ENCODE measurements around the gene MUC2.
A peak's percentile ranks its signal among the peaks of the same experiment; 100 is the strongest.

MUC2 gene

DNA sequence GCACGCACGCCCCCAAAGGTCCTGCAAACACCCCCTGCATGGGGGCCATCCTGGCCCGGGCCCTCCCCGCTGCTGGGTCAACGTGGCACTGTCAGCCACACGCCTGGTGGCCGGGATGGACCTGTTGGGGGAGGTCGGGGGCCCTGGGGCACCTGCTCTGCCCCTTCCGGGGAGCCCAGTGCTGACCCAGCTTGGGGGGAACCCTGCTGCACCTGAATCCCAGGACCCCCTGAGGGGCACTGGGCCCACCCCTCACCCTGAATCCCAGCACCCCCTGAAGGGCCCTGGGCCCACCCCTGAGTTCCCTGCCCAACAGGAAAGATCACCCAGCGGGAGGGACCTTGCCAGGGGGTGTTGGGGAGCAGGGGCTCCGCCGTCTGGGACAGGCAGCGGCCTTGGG lies 37.7 kb upstream of the MUC2 start:
- DNase-seq, result no peak

DNA sequence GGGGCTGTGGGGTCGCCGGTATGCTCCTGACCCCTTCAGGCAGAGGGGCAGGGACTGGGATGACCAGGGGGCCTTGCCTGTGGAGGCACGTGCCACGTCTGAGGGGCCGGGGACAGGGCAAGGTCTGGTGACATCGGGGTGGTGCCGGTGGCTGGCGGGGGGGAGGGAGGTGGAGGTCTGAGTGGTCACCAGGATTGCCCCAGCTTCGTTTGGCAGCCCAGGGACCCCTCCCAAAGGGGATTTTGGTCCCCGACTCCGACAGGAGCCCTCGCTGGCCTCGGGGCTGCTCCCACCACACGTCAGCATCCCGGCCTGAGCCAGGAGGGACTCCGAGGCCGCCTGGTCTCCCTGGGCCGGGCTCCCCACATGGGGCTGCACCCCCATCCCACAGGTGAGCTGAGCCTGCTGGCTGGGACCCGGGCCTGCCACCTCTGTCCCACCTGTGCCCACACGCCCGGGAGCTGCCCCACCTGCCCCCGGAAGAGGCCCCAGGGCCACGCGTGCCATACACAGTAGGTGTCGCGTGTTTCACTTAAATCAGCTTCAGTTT lies 37.1 kb upstream of the MUC2 start:
- DNase-seq, result no peak

DNA sequence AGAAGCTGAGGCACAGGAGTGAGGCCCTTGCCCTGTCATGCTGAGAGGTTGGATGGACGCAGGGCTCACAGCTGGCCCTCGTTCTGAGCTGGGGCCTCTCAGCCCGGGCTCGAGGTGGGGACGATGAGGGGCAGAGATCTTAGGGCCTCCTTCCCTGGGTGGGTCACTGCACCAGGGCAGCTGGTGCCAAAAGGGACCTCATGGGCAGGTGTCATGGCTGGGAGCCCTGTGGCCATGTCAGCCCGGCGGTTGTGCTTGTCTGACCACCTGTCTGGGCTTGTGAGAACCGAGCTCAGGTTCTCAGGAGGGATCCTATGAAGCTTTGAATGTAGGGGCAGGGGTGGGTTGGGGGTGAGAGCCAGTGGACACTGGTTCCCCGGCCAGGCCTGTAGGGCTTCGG lies 36.3 kb upstream of the MUC2 start:
- DNase-seq, result no peak

DNA sequence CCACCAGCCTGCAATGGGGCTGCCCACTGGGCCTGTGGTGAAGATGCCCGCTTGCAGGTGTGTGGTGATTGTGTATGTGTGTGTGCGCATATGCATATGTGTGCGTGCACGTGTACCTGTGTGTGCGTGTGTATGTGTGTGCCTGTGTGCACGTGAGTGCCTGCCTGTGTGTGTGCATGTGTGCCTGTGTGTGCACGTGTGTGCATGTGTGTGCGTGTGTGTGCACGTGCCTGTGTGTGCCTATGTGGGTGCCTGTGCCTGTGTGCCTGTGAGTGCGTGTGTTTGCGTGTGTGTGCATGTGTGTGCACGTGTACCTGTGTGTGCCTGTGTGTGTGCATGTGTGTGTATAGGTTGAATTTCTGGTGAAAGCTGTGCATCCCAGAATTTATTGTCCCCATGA lies 35.8 kb upstream of the MUC2 start:
- no peak for DNase-seq

DNA sequence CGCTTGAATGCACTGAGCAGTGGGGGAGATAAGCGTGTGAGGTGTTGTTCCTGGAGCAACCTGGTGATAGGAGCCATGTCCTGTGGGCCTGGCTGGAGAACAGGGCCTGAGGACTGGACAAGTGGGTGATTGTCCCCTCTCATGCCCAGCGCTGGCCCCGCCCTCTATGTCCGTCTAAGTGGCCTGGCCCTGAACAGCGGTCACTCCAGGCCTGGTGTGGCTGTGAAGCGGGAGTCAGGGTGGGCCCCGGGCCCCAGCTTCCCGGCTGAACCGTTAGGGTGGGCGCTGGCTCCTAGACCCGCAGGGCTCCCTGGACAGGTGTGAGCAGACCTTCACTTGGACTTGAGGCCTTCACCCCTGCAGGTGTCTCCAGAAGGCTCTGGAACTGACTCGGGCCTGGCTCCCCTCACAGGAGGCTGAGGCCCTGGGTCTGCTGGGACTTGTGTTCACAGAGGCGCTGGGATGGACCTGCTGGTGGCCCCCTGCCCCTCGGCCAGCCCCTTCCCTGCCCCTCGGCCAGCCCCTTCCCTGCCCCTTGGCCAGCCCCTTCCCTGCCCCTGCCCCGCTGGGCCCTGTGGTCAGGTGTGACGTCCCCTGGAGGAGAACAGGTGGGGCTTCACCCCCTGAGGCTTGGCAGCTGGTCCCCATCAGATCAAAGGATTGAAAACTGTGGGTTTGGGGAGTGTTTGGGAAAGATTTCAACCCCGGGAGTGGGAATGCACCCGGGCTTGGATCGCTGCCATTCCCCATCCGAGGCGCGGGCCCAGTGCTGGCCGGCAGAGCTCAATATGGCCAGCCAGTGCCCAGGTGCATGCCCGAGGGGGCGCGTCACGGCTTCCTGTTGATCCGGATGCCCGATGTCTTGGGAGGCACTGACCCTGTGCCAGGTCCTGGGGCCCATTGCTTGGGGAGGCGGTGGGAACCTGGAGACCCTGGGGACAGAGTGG lies 34.9 kb upstream of the MUC2 start:
- DNase-seq, result no peak

DNA sequence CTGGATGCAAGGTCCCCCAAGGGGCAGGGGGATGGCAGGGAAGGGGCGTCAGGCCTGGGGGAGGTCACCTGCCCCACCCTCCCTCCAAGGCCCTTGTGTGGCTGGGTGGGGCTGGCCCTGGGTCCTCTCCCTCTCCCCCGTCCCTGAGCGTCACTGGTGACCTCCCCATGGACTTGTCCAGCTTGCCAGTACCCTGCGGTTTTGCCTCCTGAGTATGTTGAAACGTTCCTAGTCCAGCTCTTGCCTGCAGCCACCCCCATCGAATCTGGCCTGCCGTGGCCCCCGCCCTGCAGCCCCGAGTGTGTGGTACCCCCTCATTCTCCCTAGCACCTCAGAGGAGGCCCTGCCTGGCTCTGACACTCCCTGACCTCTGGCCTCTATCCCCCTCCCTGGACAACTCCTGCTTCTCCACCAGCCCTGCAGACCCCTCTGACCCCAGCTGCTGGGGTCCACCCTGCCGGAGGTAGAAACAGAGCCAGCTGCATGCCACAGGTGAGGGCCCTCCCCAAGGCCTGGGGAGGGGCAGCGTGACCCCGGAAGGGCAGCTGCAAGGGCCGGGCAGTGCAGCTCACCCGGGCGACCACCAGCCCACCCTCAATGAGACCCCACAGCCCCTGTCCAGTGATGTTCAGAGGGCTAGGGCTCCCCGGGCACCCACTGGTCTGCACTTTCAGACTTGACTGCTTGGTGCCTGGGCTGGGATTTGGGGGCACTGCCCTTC lies 34.1 kb upstream of the MUC2 start:
- DNase-seq, result no peak

DNA sequence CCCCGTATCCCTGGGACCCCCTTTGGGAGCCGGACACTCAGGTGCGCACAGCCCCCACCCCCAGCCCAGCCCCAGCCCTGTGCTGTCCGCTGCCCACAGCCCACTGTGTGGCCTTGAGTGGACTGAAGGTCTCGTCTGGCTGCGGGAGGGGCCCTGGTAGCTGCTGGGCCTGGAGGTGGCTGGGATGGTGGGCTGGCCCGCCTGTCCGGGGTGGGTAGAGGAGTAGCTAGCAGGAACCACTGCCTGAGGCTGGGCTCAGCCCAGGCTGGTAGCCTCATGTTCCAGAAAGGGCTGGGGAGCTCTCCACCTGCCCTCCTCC lies 33.6 kb upstream of the MUC2 start:
- DNase-seq, result no peak

DNA sequence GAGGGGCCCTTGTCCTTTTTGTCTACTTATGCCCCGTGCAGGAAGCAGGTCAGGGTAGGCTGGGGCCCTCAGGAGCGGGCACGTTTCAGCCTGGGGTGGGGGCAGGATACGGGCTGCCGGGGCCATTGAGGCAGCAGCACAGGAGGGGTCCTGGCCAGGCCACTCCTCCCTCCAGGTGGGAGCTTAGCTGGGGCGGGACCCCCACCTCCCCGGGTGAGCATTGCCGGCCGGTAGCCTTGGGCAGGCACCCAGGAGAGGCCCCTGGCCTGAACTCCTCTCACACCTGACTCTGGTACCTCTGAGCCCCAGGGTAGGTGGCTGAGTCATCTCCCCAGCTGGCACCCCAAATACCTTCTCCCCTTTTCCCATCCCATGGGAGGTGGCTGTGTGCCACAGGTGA lies 33.2 kb upstream of the MUC2 start:
- DNase-seq, result no peak

DNA sequence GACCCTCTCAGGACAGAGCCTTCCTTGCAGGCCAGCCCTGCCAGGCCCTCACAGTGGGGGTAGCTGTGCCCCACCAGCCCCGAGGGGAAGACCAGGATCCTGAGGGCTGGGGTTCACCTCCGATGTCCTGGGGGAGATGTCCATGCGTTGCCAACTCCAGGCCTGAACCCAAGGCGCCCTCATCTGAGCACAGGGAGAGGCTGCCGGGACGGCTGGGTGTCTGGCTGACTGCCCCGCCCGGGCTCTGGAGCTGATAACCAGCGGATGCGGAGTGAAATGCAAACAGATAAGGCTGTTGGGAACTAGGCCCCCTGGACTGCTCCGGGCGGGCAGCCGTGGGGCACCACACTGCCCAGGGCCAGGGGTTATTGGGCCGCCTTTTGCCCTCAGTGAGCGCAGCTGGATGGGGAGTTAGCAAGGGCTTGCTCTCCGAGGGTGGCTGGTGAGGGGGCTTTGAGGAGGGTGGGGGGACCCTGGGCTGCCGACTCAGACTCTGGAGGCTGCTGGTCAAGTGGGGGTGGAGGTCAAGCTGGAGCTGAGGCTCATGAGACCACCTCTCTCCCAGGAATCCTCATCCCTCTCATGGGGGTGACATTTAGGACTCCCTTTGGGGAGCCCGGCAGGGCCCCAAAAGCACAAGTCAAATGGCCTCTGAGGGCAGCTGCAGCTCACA lies 32.6 kb upstream of the MUC2 start:
- DNase-seq, result no peak

DNA sequence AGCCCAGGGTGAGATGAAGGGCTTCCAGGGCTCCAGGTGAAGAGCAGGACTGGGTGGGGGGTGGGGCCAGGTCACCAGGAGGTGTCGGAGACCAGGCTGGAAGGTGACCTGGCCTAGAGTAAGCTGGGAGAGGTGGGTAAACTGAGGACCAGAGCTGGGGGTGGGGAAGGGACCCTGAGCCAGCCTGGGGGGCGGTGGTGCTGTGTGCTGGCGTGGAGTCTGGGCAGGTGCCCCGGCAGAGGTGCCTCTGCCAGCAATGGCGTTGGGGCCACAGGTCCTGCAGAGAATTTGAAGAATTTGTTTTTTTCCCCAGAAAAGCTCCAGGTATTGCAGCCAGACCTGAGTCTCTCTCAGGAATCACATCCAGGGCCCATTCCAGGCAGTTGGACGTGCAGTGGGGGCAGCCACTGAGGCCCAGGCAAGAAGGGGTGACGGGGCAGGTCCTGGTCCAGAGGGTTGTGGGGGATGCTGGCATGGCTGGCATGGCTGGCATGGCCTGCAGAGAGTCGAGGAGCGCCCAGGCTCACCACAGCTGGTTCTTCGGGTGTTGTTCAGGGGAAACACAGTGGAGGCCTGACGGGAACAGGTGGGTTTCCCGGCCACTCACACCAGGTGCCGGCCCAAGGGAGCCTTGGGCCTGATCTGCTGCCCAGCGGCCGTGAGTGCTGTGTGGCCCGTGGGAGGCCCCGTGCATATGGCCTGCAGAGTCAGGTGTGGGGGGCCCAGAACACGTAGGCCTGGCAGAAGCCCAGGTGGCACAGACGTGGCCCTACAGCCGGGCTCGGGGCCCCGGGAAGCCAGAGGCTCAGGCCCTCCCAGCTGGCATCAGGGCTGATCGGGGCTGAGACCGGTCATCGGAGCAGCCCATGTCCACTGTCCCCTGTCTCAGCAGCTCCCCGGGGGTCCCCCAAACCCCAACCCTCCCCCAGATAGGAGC lies 31.8 kb upstream of the MUC2 start:
- no peak for DNase-seq

DNA sequence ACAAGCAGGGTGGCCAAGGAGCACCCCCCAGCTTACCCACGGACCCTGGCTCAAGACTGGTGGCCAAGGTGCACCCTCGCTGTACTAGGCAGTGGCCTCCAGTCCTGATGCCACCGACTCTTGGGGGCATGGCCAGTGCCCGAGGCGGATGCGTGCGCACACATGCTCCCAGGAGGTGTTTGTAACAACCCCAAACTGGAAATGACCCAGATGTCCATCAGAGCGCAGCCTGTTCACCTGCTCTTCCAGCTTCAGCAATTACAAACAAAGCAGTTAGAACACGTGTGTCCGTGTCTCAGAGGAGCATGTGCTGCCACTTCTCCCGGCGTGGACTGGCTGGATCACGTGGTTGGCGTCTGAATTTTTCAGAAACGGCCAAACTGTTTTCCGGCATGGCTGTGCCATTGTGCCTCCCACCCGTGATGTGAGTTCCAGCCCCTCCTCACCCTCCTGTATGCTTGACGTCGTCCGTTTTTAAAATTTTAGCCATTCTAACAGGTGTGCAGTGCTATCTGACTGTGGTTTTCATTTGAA lies 31.0 kb upstream of the MUC2 start:
- no peak for DNase-seq

DNA sequence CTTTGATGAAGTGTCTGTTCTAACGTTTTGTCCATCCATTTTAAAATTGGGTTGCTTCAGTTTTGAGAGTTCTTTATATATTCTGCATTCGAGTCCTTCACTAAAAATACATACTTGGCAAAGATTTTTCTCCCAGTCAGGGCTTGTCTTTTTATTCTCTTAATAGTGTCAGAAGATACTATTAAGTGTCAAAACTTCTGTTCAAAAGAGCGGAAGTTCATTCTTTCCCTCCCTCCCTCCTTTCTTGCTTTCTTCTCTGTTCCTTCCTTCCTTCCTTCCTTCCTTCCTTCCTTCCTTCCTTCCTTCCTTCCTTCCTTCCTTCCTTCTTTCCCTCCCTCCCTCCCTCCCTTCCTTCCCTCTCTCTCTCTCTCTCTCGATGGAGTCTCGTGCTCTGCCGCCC lies 30.5 kb upstream of the MUC2 start:
- no peak for DNase-seq

DNA sequence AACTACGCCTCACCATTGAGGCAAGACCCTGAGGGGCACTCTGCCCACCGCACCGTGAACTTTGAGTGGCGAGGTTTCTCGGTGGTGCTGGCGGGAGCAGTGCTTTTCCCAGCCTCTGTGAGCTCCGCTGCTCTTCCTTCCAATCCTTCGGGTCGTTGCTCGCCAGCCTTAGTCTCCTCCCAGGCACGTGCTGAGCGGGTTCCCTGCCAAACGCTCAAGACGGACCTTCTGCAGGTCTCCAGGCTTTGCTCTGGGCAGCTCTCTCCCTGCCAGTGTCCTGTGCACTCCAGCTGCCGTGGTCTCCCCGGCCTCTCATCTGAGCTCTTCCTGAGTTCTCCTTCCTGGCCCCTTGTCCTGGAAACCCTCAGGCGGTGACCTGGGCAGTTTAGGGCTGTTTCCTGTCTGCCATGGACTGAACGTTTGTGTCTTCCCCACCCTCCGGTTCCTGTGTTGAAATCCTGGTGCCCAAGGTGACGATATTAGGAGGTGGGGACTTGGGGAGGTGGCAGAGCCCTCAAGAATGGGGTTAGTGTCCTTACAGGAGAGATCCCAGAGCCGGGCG lies 27.0 kb upstream of the MUC2 start:
- DNase-seq, result no peak

DNA sequence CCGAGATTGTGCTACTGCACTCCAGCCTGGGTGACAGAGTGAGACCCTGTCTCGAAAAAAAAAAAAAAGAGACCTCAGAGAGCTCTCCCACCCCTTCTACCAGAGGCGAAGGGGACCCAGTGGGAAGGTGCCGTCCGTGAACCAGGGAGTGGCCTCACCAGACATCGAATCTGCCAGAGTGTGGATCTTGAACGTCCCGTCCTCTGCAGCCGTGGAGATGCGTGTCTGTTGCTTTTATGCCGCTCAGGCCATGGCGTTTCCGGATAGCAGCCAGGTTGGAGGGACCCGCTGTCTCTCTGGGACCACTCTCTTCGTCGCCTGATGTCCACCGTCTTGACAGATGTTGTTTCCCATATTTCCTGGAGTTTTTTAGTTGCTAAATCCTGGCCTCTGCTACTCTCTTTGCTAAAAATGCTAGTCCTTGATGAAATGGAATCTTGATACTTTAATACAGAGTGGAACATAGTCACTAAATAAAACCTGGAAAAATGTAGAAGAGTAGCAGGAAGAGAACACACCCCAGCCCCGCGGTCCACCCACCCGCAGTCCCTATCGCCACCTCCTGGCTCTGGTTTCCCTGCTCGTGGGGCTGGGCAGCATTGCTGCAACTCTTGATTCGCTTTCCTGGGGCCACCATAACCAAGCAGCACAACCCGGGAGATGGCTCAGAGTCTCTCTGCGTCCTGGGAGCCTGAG lies 26.2 kb upstream of the MUC2 start:
- no peak for DNase-seq

DNA sequence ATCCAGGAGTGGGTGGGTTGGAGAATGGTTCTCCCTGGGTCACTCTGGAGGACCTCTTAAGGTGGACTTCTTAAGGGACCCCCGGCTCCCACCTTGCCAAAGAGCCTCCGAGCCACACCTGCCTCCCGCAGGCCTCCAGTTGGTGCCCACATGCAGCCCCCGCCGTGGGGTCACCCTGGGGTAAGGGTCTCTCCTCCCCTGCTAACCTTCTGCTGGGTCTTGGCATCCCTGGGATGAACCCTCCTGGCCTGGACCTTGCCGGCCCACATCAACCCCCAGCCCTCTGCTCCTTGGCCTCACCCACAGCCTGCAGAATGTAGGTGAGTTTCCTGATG lies 25.6 kb upstream of the MUC2 start:
- no peak for DNase-seq

DNA sequence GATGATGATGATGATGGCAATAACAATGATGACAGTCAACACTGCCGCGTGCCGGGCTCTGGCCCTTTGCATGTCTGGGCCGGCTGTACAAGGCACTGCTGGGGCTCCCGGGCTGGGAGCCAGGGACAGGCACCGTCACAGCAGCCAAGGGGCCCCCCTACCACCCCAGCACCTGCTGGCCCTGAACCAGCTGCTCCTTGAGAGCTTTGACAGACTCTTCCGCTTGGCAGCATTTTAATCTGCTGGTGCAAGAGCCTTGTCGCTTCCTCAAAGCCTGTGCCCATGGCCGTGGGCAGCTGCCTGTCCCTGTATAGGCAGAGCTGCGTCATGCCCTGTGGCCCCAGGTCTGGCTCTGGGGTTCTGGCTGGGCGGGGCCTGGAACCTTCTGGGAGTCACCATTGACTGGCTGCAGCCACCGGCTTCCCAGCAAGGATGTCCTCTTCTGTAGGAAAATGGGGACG lies 25.2 kb upstream of the MUC2 start:
- DNase-seq, result no peak

DNA sequence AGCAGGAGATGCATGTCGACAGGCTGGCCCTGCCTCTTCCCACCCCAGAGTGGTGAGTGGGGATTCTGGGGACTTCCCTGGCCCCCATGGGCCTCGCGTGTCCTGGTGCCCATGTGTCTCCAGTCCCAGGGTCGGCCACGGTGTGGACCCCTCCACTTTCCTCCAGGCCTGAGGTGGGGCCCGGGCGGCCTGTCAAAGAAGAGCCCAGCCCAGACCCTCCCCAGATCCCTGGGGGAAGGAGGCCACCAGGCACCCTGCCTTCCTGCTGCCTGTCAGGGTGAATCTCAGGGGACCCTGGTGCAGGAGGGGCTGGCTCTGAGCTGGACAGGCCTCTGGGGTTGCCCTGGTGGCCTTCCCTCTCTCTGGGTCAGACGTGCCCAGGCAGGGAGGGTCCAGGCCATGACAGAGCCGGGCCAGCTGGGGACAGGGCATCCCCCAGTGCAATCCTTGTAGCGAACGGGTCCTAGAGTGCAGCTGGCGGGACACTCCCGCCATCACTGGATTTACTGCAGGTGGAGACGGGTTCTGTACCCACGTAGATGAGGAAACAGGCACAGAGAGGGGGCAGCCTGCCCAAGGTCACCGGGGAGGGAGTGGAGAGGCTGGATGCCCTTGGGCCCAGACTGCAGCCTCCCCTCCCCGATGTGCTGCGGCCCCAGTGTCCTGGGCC lies 24.6 kb upstream of the MUC2 start:
- no peak for DNase-seq

DNA sequence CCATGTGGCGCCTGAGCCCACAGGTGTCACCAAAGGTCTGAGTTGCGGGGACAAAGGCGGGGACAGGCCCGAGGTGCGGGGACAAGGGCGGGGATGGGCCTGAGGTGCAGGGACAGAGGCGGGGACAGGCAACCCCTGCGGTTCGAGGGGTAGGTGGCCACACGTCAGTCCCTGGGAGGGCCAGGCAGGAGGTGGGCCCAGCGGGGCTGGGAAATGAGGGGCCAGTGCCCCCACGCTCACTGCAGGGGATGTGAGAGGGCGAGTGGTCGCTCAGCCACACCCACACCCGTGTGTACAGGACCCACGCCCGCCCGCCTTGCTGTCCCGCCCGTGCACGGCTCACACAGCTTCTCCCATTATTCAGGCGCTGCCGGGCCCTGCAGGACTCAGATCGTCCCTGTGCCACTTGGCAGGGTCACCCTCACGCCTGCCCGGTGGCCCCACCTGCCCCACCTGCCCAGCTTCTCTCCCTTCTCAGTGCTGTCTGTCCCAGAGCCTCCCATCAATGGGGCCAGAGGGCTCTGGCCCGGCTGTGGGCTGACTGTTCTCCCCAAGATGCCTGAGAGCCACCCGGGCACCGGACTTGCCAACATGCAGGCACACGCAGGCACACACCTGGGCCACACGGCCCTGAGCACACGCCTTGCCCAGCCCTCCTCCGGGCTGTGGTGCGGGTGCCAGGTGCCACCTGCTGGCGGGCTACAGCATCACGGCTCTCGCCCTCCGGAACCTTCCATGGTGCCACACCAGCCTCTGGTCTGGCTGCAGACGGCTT lies 23.9 kb upstream of the MUC2 start:
- DNase-seq, result peak in 1 of 2 experiments; percentile 67

DNA sequence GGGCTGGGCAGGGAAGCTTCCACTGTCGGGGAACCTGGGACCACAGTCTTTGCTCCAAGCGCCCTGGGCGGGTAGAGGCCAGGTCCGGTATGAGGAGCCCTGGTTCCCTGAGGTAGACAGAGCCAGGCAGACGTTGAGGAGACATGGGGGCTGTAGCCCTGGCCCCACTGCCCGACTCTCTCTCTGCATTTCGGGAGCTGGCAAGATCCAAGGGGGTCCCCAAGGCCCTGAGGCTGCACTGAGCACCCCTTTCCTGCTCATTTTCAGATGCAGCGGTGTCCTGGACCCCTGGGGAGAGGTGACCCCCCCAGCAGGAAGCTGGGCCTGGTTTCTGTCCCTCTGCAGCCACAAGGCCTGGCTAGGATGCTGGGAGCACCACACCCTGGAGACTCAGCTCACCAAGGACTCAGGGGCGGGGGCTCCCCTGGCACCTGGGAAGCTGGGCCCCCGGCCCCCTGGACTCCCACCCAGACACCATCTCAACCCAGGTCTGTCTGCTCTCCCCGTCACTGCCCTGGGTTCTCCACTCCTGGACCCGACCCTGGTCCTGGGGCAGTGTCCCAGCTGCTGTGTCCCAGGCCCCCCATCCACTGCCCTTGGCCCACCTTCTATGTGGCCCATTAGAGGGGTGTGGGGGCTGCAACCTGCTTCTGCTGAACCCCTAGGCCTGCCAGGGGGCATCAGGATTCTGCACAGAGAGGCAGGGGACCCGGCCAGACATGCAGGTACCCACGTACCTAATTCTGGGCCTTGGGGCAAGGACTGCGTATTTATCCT lies 23.1 kb upstream of the MUC2 start:
- no peak for DNase-seq

Data from NCI-H1930 (cell line).